GM21737 (cell line): ENCODE measurements around the gene CUX1.
"Not testable (repeated sequence)": the region's sequence is repeated elsewhere in the genome, so short reads cannot be mapped to it uniquely, and the experiment has no call there.

ENCODE experiments used
- ATAC-seq: cut with Tn5 transposase; IDR thresholded peaks from one replicate; pipeline ENCODE4 v1.9.1; 2021; ENCODE audit warnings: mild to moderate bottlenecking, moderate library complexity; ENCODE audit not compliant: unreplicated experiment

CUX1 gene

GRCh38 chr7:101885597-101885955 lies 68.2 kb downstream of the CUX1 start:
- no peak for ATAC-seq

GRCh38 chr7:101887352-101887751 lies 69.9 kb downstream of the CUX1 start:
- ATAC-seq: not testable (repeated sequence)

- not testable (repeated sequence) for ATAC-seq
Observed at GRCh38 chr7:101888564-101888963, 71.1 kb downstream of the CUX1 start.

- no peak for ATAC-seq
Observed at GRCh38 chr7:101890749-101891523, 73.5 kb downstream of the CUX1 start.

GRCh38 chr7:101891936-101892640 lies 74.7 kb downstream of the CUX1 start:
- ATAC-seq: no peak

GRCh38 chr7:101893341-101894082 lies 76.1 kb downstream of the CUX1 start:
- no peak for ATAC-seq

GRCh38 chr7:101896316-101896715 lies 78.9 kb downstream of the CUX1 start:
- no peak for ATAC-seq

- no peak for ATAC-seq
Observed at GRCh38 chr7:101896941-101897340, 79.5 kb downstream of the CUX1 start.

GRCh38 chr7:101898106-101898505 lies 80.7 kb downstream of the CUX1 start:
- ATAC-seq: no peak

GRCh38 chr7:101899616-101900015 lies 82.2 kb downstream of the CUX1 start:
- no peak for ATAC-seq

- no peak for ATAC-seq
Observed at GRCh38 chr7:101900103-101900502, 82.7 kb downstream of the CUX1 start.

GRCh38 chr7:101901661-101902491 lies 84.5 kb downstream of the CUX1 start:
- ATAC-seq: no peak

- ATAC-seq: no peak
Observed at GRCh38 chr7:101902680-101903514, 85.5 kb downstream of the CUX1 start.

- ATAC-seq: no peak
Observed at GRCh38 chr7:101903515-101903868, 86.1 kb downstream of the CUX1 start.

GRCh38 chr7:101904019-101904418 lies 86.6 kb downstream of the CUX1 start:
- no peak for ATAC-seq

GRCh38 chr7:101905203-101905865 lies 87.9 kb downstream of the CUX1 start:
- ATAC-seq: no peak

- ATAC-seq: no peak
Observed at GRCh38 chr7:101906291-101907240, 89.1 kb downstream of the CUX1 start.

- ATAC-seq: no peak
Observed at GRCh38 chr7:101910991-101911799, 93.8 kb downstream of the CUX1 start.
